ENCODE data around the gene KCNAB2.

The KCNAB2 gene

DNA sequence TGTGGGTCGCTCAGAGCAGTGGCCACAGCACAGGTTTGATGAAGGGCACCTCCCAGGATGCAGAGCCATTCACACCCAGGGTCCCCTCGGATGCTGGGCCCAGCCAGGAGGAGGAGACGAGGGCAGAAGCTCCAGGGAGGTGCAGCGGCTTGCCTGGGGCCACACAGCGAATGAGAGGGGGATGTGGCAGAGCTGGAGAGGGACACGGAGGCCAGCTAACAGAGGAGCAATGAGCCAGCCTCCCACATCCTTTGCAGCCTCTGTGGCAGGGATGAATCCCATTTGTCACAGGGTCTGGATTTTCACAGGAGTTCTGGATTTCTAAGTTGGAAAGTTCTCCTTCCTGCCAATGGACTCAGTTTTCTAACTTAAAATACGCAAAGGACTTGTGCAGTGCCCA lies 98.5 kb downstream of the KCNAB2 start:
- Histone ChIP-seq H3K4me2 (ENCODE audit: low read length) (no peak overlapping the region), H3K9me3 (ENCODE audit: control insufficient read depth, insufficient read depth, low read length) (no peaks in the 10 kb centered on the region), H3K27ac (ENCODE audit: low read depth, low read length) (no peak overlapping the region), H3K27me3 (ENCODE audit: control insufficient read depth, low read length) (no peaks in the 10 kb centered on the region), H3K36me3 (ENCODE audit: control insufficient read depth, low read length) (no peaks in the 10 kb centered on the region), H3K79me2 (ENCODE audit: control insufficient read depth, low read length) (no peaks in the 10 kb centered on the region), H3K4me3 (ENCODE audit: low read length) (no peak overlapping the region), H3K4me1 (ENCODE audit: control insufficient read depth, low read length) (no peaks in the 10 kb centered on the region), H3K9me2 (replicated peaks; ENCODE audit: control insufficient read depth, low read length) (no peaks in the 10 kb centered on the region), H4K20me1 (ENCODE audit: control insufficient read depth, insufficient read depth, low read depth, low read length) (0 out of 2 replicates have a peak, but pooled peaks cover 3% of the 10 kb centered on the region), H3F3A (ENCODE audit: control insufficient read depth, insufficient read depth) (no peaks in the 10 kb centered on the region)
- TF ChIP-seq EZH2phosphoT487 (IDR thresholded peaks at IDR 0.05; ENCODE audit: borderline replicate concordance, low read length) = no peak
- TF ChIP-seq, protein P1, sequence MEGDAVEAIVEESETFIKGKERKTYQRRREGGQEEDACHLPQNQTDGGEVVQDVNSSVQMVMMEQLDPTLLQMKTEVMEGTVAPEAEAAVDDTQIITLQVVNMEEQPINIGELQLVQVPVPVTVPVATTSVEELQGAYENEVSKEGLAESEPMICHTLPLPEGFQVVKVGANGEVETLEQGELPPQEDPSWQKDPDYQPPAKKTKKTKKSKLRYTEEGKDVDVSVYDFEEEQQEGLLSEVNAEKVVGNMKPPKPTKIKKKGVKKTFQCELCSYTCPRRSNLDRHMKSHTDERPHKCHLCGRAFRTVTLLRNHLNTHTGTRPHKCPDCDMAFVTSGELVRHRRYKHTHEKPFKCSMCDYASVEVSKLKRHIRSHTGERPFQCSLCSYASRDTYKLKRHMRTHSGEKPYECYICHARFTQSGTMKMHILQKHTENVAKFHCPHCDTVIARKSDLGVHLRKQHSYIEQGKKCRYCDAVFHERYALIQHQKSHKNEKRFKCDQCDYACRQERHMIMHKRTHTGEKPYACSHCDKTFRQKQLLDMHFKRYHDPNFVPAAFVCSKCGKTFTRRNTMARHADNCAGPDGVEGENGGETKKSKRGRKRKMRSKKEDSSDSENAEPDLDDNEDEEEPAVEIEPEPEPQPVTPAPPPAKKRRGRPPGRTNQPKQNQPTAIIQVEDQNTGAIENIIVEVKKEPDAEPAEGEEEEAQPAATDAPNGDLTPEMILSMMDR (IDR thresholded peaks at IDR 0.05; ENCODE audit: low read depth, low read length, poor library complexity, severe bottlenecking) = no peak

DNA sequence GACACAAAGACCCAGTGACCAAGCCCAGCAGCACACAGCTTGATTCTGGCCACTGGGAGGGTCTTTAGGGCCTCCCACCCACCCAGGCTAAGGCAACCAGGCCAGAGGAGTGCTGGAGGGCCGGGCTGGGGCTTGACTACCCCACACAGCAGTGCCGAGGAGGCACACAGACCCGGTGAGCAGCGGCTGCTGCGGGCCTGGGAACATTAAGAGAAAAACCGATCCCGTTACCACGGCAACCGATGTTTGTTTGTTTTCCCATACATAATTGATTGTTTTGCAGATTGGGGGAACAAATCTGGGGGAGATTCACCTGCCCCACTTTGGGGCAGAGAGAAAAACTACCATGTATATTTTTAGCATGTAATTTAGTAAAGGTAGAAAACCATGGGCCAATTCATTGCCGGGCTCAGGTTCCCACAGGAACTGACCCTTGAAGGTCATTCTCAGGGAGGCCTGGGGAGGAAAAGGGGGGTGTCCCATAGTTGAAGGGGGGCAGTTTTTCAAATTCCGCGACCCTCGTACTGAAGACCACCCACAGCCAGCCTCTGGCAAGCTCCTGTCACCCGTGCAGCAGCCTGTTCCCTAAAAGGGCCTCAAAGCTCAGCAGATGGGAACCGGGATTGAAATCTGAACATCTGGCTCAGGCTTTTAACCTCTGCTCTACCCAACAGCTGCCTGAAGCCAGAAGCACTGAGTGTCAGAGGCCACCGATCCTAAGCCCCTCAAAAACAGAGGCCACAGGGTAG lies 99.1 kb downstream of the KCNAB2 start:
- Histone ChIP-seq H3K4me3 (ENCODE audit: low read length) (no peak overlapping the region), H3K36me3 (ENCODE audit: control insufficient read depth, low read length) (no peaks in the 10 kb centered on the region), H3K27me3 (ENCODE audit: control insufficient read depth, low read length) (no peaks in the 10 kb centered on the region), H3K9me2 (replicated peaks; ENCODE audit: control insufficient read depth, low read length) (no peaks in the 10 kb centered on the region), H3K4me1 (ENCODE audit: control insufficient read depth, low read length) (no peaks in the 10 kb centered on the region), H3K27ac (ENCODE audit: low read depth, low read length) (no peak overlapping the region), H3K79me2 (ENCODE audit: control insufficient read depth, low read length) (no peaks in the 10 kb centered on the region), H3F3A (ENCODE audit: control insufficient read depth, insufficient read depth) (no peaks in the 10 kb centered on the region), H3K9me3 (ENCODE audit: control insufficient read depth, insufficient read depth, low read length) (no peaks in the 10 kb centered on the region), H3K4me2 (ENCODE audit: low read length) (no peak overlapping the region), H4K20me1 (ENCODE audit: control insufficient read depth, insufficient read depth, low read depth, low read length) (0 out of 2 replicates have a peak, but pooled peaks cover 3% of the 10 kb centered on the region)
- TF ChIP-seq, protein P1 (IDR thresholded peaks at IDR 0.05; ENCODE audit: low read depth, low read length, poor library complexity, severe bottlenecking) = no peak
- TF ChIP-seq EZH2phosphoT487 (IDR thresholded peaks at IDR 0.05; ENCODE audit: borderline replicate concordance, low read length) = no peak

DNA sequence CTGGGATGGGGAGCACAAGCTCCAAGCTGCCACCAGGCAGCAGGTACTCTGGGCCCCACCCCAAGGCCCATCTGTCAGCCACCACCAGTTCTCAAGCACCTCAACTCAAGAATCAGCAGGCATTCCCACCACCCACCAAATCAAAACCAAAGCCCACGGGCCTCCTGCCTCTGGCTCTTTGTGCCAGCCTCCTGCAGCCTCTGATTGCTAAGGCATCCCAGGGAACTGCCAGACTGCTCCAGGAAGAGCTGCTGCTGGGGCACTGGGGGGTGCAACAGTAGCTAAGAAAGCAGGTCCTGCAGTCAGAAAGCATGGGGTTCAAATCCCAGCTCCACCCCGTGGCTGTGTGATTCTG lies 99.7 kb downstream of the KCNAB2 start:
- Histone ChIP-seq H3K4me2 (ENCODE audit: low read length) (no peak overlapping the region), H3K36me3 (ENCODE audit: control insufficient read depth, low read length) (no peaks in the 10 kb centered on the region), H3K27me3 (ENCODE audit: control insufficient read depth, low read length) (no peaks in the 10 kb centered on the region), H3K27ac (ENCODE audit: low read depth, low read length) (no peak overlapping the region), H3K9me2 (replicated peaks; ENCODE audit: control insufficient read depth, low read length) (no peaks in the 10 kb centered on the region), H3F3A (ENCODE audit: control insufficient read depth, insufficient read depth) (no peaks in the 10 kb centered on the region), H3K9me3 (ENCODE audit: control insufficient read depth, insufficient read depth, low read length) (no peaks in the 10 kb centered on the region), H4K20me1 (ENCODE audit: control insufficient read depth, insufficient read depth, low read depth, low read length) (0 out of 2 replicates have a peak, but pooled peaks cover 3% of the 10 kb centered on the region), H3K4me1 (ENCODE audit: control insufficient read depth, low read length) (no peaks in the 10 kb centered on the region), H3K4me3 (ENCODE audit: low read length) (no peak overlapping the region), H3K79me2 (ENCODE audit: control insufficient read depth, low read length) (no peaks in the 10 kb centered on the region)
- no peak for TF ChIP-seq EZH2phosphoT487 (IDR thresholded peaks at IDR 0.05; ENCODE audit: borderline replicate concordance, low read length)

DNA sequence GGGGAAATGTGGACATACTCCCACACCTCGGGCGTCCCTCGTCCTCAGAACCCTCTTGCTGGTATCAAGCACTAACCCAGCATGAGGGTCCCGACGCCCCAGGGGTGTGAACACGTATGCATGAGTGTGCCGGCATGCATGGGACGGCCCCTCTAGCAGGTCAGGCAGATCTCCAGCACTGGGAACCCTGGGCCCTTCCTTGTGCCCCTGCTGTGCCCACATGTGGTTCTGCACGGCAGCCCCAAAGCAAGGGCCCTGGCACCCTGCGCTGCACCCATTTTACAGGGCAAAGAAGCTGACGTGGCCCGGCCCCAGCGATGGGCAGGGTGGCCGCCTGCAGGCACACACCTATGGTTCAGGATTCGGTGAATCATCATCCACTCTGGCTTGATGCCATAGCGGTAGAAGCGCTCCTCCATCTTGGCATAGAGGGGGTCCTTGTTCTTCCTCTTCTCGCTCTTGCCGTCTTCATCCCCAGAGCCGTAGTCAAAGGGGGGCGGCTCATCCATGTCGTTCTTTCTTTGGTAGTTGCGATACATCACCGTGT lies 100.2 kb downstream of the KCNAB2 start:
- H4K20me1 ChIP-seq (ENCODE audit: control insufficient read depth, insufficient read depth, low read depth, low read length) = 0 out of 2 replicates have a peak, but pooled peaks cover 3% of the 10 kb centered on the region
- no peaks in the 10 kb centered on the region for H3K79me2 ChIP-seq (ENCODE audit: control insufficient read depth, low read length)
- H3K4me1 ChIP-seq (ENCODE audit: control insufficient read depth, low read length) = no peaks in the 10 kb centered on the region
- no peaks in the 10 kb centered on the region for H3K36me3 ChIP-seq (ENCODE audit: control insufficient read depth, low read length)
- no peaks in the 10 kb centered on the region for H3F3A ChIP-seq (ENCODE audit: control insufficient read depth, insufficient read depth)
- H3K4me2 ChIP-seq (ENCODE audit: low read length) = no peak overlapping the region
- TF ChIP-seq, protein P1 (IDR thresholded peaks at IDR 0.05; ENCODE audit: low read depth, low read length, poor library complexity, severe bottlenecking) = no peak
- no peak for TF ChIP-seq EZH2phosphoT487 (IDR thresholded peaks at IDR 0.05; ENCODE audit: borderline replicate concordance, low read length)
- no peaks in the 10 kb centered on the region for H3K9me3 ChIP-seq (ENCODE audit: control insufficient read depth, insufficient read depth, low read length)
- no peaks in the 10 kb centered on the region for H3K27me3 ChIP-seq (ENCODE audit: control insufficient read depth, low read length)
- H3K9me2 ChIP-seq (replicated peaks; ENCODE audit: control insufficient read depth, low read length) = no peaks in the 10 kb centered on the region
- no peak overlapping the region for H3K4me3 ChIP-seq (ENCODE audit: low read length)
- H3K27ac ChIP-seq (ENCODE audit: low read depth, low read length) = no peak overlapping the region
